ENCODE results near the gene PBRM1. TPM values are rescaled to one million over a fixed set of nuclear protein-coding genes. Genes with fewer than 3 reads are reported as not detected.

PBRM1 gene
- total RNA-seq, 4 donors from 2014 or later: 71.0 to 93.6 (median 85.5) TPM

DNA sequence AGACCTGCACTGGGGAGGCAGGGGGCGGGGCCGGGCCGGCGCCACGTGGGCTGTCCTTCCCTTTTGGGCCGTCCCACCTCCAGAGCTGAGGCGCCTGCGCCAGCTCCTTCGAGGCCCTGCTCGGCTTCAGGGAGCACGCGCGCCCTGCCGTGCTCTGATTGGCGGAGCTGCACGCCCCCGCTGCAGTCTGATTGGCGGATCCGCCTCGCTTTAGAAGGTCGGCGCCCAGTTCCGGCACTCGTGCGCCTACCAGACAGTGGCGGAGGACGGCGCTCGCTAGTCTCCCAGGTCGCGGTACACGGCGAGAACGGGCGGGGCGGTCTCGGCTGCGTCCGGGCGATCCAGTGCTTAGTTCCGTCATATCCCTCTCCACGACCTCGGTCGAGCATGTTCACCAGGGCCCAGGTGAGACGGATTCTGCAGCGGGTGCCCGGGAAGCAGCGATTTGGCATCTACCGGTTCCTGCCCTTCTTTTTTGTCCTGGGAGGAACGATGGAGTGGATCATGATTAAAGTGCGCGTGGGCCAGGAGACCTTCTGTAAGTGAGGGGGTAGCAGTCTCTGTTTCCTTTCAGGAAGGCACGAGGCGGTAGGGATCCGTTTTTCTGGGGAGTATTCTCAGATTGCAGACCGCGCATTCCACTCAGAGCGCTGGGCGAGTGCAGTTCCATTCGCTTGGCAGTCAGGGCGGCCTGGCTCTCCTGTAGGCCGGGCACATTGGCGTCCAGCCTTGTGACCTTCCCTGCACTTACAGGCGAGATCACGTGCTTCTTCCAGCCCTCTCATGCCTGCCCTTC, 149.1 kb downstream of the PBRM1 start, which contains the start of gene UQCC5:
Gene UQCC5, plus strand, starts transcription at position 237 of the 796 bp plus-strand sequence. Its CDS starts 151 bp downstream, at position 388.
- Histone ChIP-seq H3K27me3 (no peaks in the 10 kb centered on the region), H3K9me3 (no peaks in the 10 kb centered on the region), H3K36me3 (no peaks in the 10 kb centered on the region), H3K4me1 (peaks cover 80% of the 10 kb centered on the region), H3K27ac (peak within 1 kb of the TSS; percentile 92), H3K4me3 (peak within 1 kb of the TSS; percentile 74)
- peak; percentile 98 for DNase-seq (ENCODE audit: low spot score in 2 of 2)
- TF ChIP-seq EP300 (IDR thresholded peaks at IDR 0.05): no peak
- TF ChIP-seq POLR2AphosphoS5 (IDR thresholded peaks at IDR 0.05): peak; percentile 83 to 95 (median 85)
- TF ChIP-seq, protein P1, sequence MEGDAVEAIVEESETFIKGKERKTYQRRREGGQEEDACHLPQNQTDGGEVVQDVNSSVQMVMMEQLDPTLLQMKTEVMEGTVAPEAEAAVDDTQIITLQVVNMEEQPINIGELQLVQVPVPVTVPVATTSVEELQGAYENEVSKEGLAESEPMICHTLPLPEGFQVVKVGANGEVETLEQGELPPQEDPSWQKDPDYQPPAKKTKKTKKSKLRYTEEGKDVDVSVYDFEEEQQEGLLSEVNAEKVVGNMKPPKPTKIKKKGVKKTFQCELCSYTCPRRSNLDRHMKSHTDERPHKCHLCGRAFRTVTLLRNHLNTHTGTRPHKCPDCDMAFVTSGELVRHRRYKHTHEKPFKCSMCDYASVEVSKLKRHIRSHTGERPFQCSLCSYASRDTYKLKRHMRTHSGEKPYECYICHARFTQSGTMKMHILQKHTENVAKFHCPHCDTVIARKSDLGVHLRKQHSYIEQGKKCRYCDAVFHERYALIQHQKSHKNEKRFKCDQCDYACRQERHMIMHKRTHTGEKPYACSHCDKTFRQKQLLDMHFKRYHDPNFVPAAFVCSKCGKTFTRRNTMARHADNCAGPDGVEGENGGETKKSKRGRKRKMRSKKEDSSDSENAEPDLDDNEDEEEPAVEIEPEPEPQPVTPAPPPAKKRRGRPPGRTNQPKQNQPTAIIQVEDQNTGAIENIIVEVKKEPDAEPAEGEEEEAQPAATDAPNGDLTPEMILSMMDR (IDR thresholded peaks at IDR 0.05): no peak
- TF ChIP-seq POLR2A (IDR thresholded peaks at IDR 0.05): peak; percentile 73 to 88
- WGBS: 0% methylated on average over 8 of the region's 65 CpGs

DNA sequence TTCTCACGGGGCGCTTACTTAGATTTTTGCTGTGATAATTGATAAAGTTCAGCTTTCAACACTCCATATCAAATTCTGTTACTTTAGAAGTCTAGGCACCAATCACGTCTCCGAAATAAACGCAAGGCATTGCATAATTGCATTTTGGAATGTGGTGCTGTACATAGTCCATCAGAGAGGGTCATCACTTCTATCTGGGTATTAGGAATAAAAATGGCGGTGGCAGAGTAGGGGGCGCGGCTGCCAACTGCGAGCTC, 149.7 kb downstream of the PBRM1 start:
- TF ChIP-seq POLR2AphosphoS5 (IDR thresholded peaks at IDR 0.05) (no peak), POLR2A (IDR thresholded peaks at IDR 0.05) (no peak), EP300 (IDR thresholded peaks at IDR 0.05) (no peak)
- TF ChIP-seq, protein P1 (IDR thresholded peaks at IDR 0.05): no peak
- no peaks in the 10 kb centered on the region for H3K9me3 ChIP-seq
- DNase-seq (ENCODE audit: low spot score in 2 of 2): no peak
- WGBS: 16% methylated on average over 9 of the region's 9 CpGs
- peak overlapping the region; percentile 74 for H3K4me3 ChIP-seq
- H3K27ac ChIP-seq: no peak overlapping the region
- no peaks in the 10 kb centered on the region for H3K27me3 ChIP-seq
- H3K36me3 ChIP-seq: no peaks in the 10 kb centered on the region
- peaks cover 85% of the 10 kb centered on the region for H3K4me1 ChIP-seq

DNA sequence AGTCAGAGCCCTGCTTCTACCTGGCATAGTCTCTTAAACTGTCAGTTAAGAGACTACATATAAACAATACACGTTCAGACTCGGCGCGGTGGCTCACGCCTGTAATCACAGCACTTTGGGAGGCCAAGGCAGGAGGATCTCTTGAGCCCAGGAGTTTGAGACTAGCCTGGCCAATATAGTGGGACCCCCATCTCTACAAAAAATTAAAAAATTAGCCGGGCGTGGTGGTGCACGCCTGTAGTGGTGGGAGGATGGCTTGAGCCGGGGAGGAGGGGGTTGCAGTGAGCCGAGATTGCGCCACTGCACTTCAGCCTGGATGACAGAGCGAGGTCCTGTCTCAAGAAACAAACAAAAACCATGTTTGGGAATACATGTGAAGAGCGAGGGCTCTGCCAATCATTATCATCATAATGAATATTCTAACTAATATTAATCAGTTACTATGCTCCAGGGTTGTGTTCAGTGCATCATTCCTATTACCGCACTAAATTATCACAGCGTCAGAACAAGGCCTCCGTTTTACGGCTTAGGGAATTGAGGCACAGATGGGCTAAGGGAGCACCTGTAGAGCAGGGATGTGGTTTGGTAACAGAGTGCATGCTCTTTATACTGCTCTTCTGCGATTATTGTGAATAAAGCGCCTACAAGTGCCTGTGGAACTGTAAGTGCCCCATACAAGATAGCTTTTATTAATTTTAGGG, 150.2 kb downstream of the PBRM1 start:
- no peaks in the 10 kb centered on the region for H3K9me3 ChIP-seq
- H3K4me1 ChIP-seq: peaks cover 88% of the 10 kb centered on the region
- no peak for DNase-seq (ENCODE audit: low spot score in 2 of 2)
- no peak overlapping the region for H3K27ac ChIP-seq
- 86% methylated on average over 19 of the region's 19 CpGs for WGBS
- no peaks in the 10 kb centered on the region for H3K27me3 ChIP-seq
- H3K4me3 ChIP-seq: peak overlapping the region; percentile 74
- TF ChIP-seq, protein P1 (IDR thresholded peaks at IDR 0.05): no peak
- no peak for TF ChIP-seq EP300 (IDR thresholded peaks at IDR 0.05)
- H3K36me3 ChIP-seq: no peaks in the 10 kb centered on the region

DNA sequence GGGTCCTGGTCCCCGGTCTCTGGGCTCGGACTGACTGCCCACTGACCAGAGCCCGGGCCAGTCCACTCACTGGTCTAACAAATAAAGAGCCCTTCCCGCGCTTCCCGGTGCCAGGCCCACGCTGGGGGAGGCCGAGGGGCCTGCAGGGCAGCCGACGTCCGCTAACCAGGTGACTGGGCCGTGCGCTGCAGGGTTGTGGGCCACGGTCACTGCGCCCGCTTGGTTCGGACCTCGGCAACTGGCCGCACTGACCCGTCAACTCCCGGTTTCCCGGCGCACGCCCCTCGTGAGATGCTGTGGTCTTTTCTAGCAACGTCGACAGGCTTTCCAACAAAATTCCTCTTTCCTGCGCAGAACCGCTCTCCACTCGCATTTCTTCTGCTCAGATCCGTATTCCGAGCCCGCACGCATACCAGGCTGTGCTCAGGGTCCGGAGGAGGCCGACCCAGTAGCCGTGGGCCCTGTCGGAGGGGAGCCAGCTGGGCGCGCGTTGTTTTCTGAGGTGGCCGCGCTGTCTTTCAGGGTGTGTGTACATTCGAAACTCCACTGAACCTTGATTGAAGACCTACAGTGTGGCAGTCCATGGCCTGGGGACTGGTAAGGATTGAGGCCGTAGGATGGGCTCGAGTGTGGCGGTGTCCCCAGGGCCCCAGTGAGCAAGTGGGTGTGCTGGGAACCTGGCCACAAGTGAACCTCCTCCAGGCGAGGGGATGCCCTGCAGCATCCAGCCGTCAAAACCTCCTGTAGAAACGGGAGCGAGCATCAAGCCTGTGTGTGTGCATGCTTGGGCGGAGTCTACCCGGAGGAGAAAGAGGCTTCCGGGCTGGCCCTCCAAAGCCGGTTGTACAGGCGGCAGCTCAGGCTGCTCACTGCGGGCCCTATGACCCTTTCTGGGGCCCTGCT, 151.2 kb downstream of the PBRM1 start:
- Histone ChIP-seq H3K4me1 (peaks cover 89% of the 10 kb centered on the region), H3K9me3 (no peaks in the 10 kb centered on the region), H3K36me3 (no peaks in the 10 kb centered on the region), H3K27me3 (no peaks in the 10 kb centered on the region), H3K27ac (peak overlapping the region; percentile 71), H3K4me3 (peak overlapping the region; percentile 75)
- DNase-seq (ENCODE audit: low spot score in 2 of 2): peak; percentile 68 to 81
- TF ChIP-seq EP300 (IDR thresholded peaks at IDR 0.05) (no peak), POLR2A (IDR thresholded peaks at IDR 0.05) (no peak), POLR2AphosphoS5 (IDR thresholded peaks at IDR 0.05) (no peak)
- TF ChIP-seq, protein P1 (IDR thresholded peaks at IDR 0.05): no peak
- WGBS: 23% methylated on average over 41 of the region's 57 CpGs

Measured in suprapubic skin (tissue), 4 donors.